Measurements from ENCODE around the gene PDCD5.
"Not testable (repeated sequence)": the region's sequence is repeated elsewhere in the genome, so short reads cannot be mapped to it uniquely, and the experiment has no call there.

Gene PDCD5

DNA sequence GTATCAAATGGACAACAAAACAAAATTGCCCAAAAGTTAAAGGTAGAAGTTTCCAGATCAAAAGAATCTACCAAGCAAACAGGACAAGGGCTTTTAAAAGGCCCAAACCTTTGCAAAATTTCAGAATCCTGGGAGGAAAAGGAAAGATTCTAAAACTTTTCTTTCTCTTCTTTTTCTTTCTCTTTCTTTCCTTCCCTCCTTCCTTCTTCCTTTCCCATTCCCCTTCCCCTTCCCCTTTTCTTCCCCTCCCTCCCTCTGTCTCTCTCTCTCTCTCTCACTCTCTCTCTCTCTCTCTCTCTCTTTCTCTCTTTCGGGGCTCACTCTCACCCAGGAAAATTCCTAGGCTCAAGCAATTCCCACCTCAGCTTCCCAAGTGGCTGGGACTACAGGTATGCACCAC, 4.2 kb upstream of the PDCD5 start:
- no peak for DNase-seq (ENCODE audit: low read depth in 2 of 2)

DNA sequence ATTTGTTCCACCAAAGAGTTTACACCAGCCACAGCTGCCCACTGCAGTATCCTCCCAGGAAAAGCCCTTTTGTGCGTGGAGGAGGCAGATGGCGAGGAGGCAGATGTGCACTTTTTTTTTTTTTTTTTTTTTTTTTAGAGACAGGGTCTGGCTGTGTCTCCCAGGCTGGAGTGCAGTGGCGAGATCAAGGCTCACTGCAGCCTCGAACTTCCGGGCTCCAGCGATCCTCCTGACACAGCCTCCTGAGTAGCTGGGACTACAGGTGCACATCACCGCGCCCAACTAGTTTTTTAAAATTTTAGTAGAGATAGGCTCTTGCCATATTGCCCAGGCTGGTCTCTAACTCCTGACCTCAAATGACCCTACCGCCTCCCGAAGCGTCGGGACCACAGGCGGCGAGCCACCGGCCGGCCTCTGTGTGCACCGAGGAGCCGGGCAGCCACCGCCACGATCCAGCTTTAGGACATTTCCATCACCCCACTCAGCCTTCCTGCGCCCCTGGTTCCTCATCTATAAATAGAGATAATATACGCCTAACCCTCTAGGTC, 563 bp upstream of the PDCD5 start:
- no peak for DNase-seq (ENCODE audit: low read depth in 2 of 2)

DNA sequence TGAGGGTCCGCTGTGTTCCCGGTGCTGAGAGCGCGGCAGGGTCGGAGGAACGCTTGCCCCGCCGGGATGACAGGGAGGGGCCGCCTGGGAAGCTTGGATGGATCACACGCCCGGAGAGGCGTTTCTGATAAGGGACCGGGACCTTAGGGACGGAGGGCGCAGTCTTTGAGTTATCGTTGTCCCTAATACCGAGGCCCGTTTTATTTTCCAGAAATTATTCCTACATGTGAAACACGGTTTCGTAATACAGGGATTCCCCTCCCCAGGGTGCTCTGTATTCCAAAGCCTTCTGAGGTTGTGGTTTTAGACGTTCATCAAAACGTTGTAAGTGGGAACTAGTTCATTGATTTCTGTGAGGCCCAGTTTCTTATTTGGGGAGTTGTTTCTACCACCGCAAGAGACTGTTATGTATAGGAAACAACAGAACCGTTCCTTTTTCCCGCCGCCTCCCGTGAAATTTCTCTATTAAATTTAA, 752 bp downstream of the PDCD5 start:
- peak in 1 of 2 experiments; percentile 9 for DNase-seq (ENCODE audit: low read depth in 2 of 2)

DNA sequence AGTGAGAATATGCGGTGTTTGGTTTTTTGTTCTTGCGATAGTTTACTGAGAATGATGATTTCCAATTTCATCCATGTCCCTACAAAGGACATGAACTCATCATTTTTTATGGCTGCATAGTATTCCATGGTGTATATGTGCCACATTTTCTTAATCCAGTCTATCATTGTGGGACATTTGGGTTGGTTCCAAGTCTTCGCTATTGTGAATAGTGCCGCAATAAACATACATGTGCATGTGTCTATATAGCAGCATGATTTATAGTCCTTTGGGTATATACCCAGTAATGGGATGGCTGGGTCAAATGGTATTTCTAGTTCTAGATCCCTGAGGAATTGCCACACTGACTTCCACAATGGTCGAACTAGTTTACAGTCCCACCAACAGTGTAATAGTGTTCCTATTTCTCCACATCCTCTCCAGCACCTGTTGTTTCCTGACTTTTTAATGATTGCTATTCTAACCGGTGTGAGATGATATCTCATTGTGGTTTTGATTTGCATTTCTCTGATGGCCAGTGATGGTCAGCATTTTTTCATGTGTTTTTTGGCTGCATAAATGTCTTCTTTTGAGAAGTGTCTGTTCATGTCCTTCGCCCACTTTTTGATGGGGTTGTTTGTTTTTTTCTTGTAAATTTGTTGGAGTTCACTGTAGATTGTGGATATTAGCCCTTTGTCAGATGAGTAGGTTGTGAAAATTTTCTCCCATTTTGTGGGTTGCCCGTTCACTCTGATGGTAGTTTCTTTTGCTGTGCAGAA, 6.9 kb downstream of the PDCD5 start:
- not testable (repeated sequence) for DNase-seq (ENCODE audit: low read depth in 2 of 2)

DNA sequence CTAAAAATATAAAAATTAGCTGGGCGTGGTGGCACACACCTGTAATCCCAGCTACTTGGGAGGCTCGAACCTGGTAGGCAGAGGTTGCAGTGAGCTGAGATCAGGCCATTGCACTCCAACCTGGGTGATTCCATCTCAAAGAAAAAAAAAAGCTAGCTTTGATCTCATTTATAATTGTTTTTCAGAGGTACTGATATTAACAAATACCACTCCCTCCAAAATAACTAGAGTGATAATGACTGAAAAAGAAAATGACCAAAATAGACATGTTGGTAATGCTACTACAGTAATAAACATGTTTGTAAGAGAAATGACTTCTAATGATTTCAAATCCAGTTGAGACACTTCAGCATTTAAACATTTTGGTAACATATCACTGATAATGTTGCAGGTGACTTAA, 13.0 kb downstream of the PDCD5 start:
- no peak for DNase-seq (ENCODE audit: low read depth in 2 of 2)

DNA sequence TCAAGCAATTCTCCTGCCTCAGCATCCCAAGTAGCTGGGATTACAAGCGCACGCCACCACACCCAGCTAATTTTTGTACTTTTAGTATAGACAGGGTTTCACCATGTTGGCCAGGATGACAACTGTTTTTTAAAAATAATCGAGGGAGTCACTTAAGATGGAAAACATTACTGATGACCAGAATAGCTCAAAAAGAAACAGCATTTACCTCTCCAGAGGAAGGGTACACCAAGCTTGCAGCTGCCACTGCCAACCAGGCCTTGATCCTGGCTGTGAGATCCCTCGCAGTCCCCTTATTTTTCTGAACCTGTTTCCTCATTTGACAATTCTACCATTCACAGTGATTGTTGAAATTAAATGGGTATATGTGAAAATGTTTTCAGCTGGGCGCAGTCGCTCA, 14.5 kb downstream of the PDCD5 start:
- DNase-seq (ENCODE audit: low read depth in 2 of 2) = no peak

DNA sequence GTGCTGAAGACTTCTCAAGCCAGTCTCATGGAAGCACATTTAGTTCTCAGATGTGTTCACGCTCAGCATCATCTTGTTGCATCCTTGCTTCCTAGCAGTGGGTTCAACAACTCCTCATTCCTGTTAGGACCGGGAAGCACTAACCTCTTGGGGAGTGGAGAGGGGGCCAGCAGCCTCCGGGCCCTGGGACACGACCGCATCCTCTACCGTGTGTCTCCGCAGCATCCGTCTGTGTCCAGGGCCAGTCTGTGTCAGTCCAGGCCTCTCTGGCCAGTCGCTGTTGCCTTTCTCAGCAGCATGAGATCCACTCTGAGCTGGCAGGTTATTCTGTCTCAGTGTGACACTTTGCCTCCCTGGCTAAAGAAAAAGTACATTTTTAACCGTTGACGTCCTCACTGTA, 17.0 kb downstream of the PDCD5 start:
- no peak for DNase-seq (ENCODE audit: low read depth in 2 of 2)

DNA sequence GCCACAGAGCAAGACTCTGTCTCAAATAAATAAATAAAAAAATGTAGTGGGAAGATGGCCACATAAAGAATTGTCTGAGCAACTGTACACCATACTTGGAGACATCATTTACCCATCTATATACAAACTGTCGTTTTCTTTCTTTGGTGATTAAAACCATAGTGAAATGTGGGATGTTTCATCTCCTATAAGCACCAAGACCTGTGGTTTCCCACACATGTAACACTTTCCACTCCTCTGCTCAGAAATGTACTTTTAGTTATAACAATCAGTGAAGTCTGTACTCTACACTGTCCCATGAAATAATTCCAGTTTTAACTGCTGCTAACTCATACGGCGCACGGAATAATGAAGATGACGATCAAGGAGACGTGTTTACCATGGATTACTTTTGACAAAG, 18.3 kb downstream of the PDCD5 start:
- no peak for DNase-seq (ENCODE audit: low read depth in 2 of 2)

DNA sequence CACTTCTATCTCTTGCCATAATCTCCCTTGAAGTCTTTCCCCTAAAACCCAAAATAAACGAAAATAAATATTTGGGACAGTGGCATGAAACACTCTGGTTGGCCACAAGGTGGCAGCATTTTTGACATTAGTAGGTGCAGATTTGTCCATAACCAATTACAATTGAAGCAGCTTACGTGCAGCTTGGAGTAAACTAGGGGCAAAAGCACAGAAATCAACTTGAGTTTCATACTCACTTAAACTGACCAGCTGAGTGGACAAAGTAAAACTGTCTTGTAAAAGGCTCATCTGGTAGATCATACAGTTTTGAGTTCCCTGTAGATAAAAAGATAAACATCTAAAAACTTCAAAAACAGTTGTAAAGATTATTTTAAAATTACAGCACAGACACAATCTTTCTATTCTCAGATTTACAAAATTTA, 18.8 kb downstream of the PDCD5 start:
- peak; percentile 12 to 13 for DNase-seq (ENCODE audit: low read depth in 2 of 2)

DNA sequence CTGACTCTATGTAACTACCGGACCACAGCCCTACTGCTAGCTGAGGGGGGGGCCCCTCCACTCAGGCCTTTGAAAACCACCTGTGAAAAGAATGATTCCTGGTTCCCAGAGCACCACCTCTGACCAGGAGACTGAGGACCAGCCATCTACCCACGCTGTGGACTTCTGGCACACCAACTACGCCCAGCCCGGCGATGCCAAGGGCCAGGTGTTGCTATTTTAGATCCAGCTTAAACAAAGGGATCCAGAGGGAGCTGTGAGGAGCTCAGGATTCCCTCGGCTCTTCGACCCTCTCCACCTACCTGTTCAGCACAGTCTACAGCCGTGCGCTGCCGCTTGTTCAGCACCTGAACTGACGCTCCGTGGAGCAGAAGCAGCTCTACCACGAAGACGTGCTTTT, 23.0 kb downstream of the PDCD5 start:
- no peak for DNase-seq (ENCODE audit: low read depth in 2 of 2)

DNA sequence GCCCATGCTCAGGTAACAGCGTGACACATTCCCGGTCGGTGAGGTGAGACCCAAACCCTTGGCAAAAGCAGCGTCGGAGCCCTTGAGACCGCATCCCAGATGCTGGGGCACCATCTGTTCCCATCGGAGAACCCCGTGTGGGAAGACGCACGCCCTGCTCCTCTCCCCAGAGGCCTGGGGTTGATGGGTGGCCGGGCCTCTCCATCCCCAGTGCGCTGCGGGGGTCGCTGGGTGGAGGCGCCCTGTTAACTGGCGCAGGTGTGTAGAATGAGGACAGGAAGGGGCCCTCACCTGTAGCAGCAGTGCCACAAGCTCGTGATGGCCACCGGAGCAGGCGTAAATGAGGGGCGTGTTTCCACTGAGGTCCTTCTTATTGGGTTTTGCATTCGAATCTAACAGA, 24.6 kb downstream of the PDCD5 start:
- DNase-seq (ENCODE audit: low read depth in 2 of 2) = no peak

DNA sequence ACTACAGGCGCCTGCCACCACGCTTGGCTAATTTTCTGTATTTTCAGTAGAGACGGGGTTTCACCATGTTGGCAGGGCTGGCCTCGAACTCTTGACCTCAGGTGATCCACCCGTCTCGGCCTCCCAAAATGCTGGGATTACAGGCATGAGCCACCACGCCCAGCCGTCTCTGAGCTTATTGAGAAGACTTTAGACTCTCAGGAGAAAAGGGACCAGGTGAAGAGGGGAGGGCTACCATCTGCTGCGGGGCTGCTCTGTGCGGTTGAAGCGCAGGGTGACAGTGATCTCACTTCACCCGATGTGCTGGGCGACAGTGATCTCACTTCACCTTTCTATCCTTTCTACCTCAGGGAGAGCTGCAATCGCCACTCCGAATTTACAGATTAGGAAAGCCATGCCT, 25.3 kb downstream of the PDCD5 start:
- DNase-seq (ENCODE audit: low read depth in 2 of 2) = no peak

DNA sequence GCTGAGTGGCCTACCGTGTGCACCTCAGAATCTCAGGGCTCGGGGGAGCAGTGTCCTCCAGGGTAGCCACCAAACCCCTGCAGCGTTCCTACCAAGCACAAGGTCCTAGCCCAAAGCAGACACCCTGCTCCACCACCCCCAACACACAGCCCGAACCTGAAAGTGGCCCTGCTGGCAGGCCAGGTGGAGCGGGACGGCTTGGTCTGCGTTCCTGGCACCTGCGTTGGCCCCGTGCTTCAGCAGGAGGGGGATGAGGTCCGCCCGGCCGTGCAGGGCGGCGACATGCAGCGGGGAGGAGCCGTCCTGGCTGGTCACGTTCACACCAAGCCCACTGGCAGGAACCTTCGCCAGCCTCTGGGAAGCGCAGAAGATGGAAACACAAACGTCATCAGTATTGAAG, 26.5 kb downstream of the PDCD5 start:
- DNase-seq (ENCODE audit: low read depth in 2 of 2) = no peak

DNA sequence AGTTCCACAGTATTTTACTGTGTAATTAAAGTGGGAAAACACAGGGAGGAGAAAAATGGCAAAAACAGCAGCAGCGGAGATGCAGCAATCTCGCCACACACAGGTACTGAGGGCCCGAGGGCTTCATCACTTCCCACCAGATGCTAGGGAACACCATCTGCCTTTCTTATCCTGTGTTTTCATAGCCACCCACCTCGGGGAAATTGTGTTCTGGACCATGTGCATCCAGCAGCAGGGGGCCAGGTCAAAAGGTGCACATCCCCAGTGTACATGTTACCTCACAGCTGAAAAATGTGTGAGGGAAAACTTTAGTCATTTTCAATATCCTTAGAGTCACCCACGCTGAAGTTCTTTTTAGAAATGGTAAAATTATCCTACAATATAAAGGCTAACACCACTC, 30.2 kb downstream of the PDCD5 start:
- no peak for DNase-seq (ENCODE audit: low read depth in 2 of 2)

DNA sequence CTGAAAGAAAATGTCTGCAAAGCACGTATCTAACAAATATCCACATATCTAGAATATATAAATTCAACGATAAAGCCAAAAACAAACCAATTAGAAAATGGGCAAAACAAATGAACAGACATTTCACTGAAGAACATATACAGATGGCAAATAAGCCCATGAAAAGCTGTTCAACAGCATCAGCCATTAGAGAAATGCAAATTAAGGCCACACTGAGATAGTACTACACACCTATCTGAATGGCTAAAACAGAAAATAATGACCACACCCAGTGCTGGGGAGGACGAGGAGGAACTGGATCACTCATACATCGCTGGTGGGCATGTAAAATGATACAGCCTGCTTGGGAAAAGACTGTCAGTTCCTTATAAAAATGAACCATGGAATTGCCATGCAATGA, 32.0 kb downstream of the PDCD5 start:
- DNase-seq (ENCODE audit: low read depth in 2 of 2) = no peak

DNA sequence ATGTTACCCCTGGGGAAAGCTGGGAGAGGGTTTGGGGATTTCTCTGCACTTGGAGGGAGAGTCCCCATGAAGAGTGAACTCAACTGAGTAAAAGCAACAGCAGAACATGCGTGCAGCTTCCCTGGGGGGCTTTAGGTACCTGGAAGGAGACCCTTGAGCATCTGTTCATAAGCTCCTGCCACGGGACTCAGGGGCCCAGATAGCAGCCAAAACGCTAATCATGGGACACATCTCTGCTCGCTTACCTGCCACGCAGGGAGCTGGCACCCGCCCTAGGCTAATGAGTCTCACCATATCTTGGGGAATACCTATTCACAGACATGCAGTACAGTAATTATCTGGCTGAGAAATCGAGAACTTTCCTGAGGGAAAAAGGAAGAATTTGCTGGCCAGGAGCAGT, 33.9 kb downstream of the PDCD5 start:
- no peak for DNase-seq (ENCODE audit: low read depth in 2 of 2)

DNA sequence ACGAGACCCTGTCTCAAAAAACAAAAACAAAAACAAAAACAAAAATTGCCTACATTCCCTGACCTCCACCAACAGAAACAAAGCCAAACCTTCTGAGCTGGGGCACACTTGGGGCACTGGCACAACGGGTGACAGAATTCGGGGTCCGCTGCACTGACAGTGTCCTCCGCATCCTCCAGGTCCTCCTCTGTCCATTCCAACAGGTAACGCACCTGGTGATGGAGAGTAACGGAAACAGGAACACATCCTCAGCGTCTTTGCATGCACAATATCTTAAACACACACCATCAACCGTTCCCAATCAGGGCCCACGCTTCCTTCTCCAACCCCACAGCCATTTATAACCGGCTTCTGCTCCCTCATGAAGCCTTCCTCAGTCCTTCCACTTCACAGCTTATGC, 34.6 kb downstream of the PDCD5 start:
- no peak for DNase-seq (ENCODE audit: low read depth in 2 of 2)

DNA sequence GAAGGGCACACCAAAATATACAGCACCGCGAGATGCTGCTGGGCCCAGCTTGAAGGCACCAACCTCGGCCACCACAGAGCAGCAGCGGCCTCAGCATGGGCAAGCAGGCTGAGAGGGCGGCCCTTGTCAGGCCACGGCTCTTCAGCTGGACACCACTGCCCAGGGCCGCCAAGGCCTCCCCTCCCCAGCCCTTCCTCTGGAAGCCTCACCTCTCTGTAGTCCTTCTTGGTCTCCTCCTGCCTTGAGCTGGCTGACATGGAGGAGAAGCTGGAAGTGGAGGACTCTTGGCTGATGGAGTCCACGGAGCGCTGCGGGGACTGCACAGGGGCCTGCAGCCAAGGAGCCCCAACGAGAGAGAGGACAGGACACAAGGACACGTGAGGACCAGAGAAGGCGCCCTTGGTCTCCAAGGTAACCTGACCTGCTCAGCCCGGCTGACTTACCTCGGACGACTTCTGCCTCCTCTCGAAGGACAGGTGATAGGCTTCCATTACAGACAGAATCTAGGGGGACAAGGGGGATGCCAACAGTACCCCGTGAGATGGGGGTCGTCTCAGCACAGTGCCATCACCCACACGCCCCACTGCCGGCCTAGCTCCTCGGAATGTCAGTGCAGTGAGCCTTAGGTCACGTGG, 38.2 kb downstream of the PDCD5 start:
- DNase-seq (ENCODE audit: low read depth in 2 of 2) = no peak

DNA sequence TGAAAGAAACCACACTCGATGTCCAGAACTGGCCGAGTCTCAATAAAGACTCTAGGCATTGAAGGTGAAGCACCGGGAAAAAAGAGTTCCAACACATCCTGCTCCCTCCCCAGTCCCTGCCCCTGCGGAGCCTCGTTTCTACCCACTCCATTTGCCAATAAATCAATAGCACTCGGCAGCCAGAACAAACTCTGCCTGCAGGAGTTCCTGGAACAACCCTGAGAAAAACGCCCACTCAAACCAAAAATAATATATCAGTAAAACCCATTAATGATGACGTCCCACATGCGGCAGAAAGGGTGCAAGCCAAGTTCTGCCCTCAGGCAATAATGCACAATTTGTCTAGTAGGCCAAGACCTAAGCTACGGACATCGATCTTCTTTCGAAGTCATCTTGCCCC, 41.0 kb downstream of the PDCD5 start:
- DNase-seq (ENCODE audit: low read depth in 2 of 2) = no peak

DNA sequence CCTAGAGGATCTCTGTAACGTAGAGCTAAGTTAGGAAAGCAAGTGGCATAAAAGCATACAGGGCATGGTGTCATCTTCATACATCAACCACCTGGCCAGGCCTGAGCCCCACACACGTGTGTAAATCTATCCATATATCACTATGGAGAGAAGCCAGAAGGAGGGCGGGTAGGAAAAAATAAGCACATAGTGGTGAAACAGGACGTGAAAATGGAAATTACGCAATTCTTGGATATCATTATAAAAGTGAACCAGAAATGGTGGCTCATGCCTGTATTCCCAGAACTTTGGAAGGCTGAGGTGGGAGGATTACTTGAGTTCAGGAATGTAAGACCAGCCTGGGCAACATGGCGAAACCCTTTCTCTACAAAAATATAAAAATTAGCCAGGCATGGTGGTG, 43.4 kb downstream of the PDCD5 start:
- no peak for DNase-seq (ENCODE audit: low read depth in 2 of 2)

DNA sequence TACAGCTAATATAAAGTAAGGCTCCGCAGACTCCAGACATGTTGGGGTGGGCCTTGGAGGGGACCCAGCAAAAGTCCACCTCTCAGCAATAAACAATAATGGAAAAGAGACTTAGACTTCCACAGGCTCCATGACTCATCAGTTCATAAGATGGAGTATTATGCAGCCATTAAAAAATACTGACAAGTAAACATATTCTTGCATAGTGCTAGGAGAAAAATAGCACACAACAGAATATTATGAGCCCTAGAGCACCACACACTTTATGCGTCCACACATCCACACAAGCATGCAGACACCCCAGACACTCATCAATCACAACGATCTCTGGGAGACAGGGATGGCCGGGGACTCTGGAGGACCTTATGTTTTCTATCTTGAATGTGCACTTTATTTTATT, 46.0 kb downstream of the PDCD5 start:
- DNase-seq (ENCODE audit: low read depth in 2 of 2) = no peak

DNA sequence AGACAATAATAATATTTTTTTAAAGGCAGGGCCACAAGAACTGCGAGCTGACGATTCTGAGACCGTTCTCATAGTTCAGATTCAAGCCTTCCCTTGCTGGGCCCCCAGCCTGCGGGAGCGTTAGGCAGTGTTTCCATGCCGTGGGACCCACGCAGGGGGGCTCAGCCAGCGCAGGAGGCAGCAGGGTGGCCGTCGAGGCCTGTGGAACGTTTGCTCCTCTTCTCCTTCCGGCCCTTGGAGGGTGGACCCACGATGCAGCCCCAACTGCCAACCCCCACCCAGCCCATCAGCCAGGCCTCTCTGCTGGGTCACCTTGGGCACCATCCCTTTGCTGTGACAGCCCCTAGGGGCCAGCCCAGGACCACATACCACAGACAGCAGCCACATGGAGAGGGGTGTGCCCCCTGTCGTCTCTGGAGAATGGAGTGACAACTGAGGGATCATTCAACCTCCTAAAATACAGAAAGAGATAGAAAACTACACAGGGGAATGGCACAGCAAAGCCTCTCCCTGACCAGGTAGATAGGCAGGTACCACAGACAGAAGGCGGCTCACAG, 46.8 kb downstream of the PDCD5 start:
- DNase-seq (ENCODE audit: low read depth in 2 of 2) = no peak

DNA sequence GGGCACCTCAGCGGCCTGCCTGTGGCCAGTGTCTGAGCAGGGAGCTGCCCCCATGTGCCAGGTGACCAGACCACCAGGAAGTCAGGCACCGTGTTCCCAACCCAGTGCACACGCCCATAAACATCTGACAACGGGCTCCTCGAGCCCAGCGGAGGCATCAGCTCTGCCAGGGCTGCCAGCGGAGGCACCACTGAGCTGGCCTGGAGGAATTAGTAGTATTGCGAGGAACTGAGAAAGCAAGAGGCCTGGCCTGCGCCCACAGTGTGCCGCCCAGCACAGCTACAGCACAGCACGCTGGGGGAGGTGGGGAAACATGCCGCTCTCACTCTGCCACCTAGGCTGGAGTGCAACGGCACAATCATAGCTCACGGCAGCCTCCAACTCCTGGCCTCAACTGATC, 49.3 kb downstream of the PDCD5 start:
- no peak for DNase-seq (ENCODE audit: low read depth in 2 of 2)

Measured in fibroblast of skin of left biceps (primary cell).